ENCODE measurements around the gene TIMM10.

The TIMM10 gene

GRCh38 chr11:57530596-57531507 lies at the start of gene TIMM10:
Gene TIMM10, minus strand, starts transcription at chr11:57530754. Its CDS starts 565 bp downstream, at chr11:57530189.
- DNase-seq = peak; percentile 92

- no peak for DNase-seq
Measured at GRCh38 chr11:57574061-57574460, 43.5 kb upstream of the TIMM10 start.

- DNase-seq = no peak
Measured at GRCh38 chr11:57571606-57572005, 41.1 kb upstream of the TIMM10 start.

GRCh38 chr11:57568330-57568766 lies 37.8 kb upstream of the TIMM10 start:
- peak; percentile 93 to 95 for DNase-seq

- DNase-seq = peak; percentile 68 to 73
Measured at GRCh38 chr11:57567515-57568329, 37.2 kb upstream of the TIMM10 start, which contains the start of gene UBE2L6. Gene UBE2L6, minus strand, starts transcription at chr11:57567672. Its CDS starts 61 bp downstream, at chr11:57567611.

GRCh38 chr11:57566905-57567514 lies 36.5 kb upstream of the TIMM10 start:
- no peak for DNase-seq

- peak; percentile 22 to 34 for DNase-seq
Measured at GRCh38 chr11:57566005-57566904, 35.7 kb upstream of the TIMM10 start.

GRCh38 chr11:57562596-57562995 lies 32.0 kb upstream of the TIMM10 start:
- DNase-seq = no peak

- DNase-seq = no peak
Measured at GRCh38 chr11:57560146-57560545, 29.6 kb upstream of the TIMM10 start.

- DNase-seq = no peak
Measured at GRCh38 chr11:57556041-57556440, 25.5 kb upstream of the TIMM10 start.

GRCh38 chr11:57555393-57555792 lies 24.8 kb upstream of the TIMM10 start:
- no peak for DNase-seq

- no peak for DNase-seq
Measured at GRCh38 chr11:57552479-57552878, 21.9 kb upstream of the TIMM10 start.

- DNase-seq = no peak
Measured at GRCh38 chr11:57551941-57552340, 21.4 kb upstream of the TIMM10 start.

GRCh38 chr11:57549983-57550382 lies 19.4 kb upstream of the TIMM10 start:
- no peak for DNase-seq

- no peak for DNase-seq
Measured at GRCh38 chr11:57547854-57548377, 17.4 kb upstream of the TIMM10 start.

GRCh38 chr11:57546869-57547475 lies 16.4 kb upstream of the TIMM10 start:
- DNase-seq = no peak

- DNase-seq = no peak
Measured at GRCh38 chr11:57546451-57546850, 15.9 kb upstream of the TIMM10 start.

- no peak for DNase-seq
Measured at GRCh38 chr11:57545883-57546282, 15.3 kb upstream of the TIMM10 start.

- DNase-seq = no peak
Measured at GRCh38 chr11:57544566-57544965, 14.0 kb upstream of the TIMM10 start.

GRCh38 chr11:57543593-57543992 lies 13.0 kb upstream of the TIMM10 start:
- DNase-seq = no peak

- DNase-seq = no peak
Measured at GRCh38 chr11:57542582-57542981, 12.0 kb upstream of the TIMM10 start.

Data from stimulated activated CD4-positive, alpha-beta T cell treated with anti-CD3 and anti-CD28 coated beads, Interleukin-2, amount 100 ng/mL, for 24 hours (primary cell).